SK-N-SH (cell line): ENCODE results near the gene ATP1A1. TPM values are rescaled to one million over a fixed set of nuclear protein-coding genes. Genes with fewer than 3 reads are reported as not detected.

Source experiments
- CTCF ChIA-PET: fragments of 300-600, 350-600 bp; formaldehyde crosslinking; extraction: SDS; loops from one replicate; lab custom pipeline; 2021; lab: Yijun Ruan, JAX
- POLR2A ChIA-PET: fragments of 350-600 bp; sonication (Branson Sonifier 250); formaldehyde crosslinking; extraction: SDS; loops from one replicate; lab custom pipeline; 2020; ENCODE audit warnings: antibody characterized with exemption, inconsistent platforms; lab: Yijun Ruan, JAX
- DNase-seq: peaks from one replicate; pipeline ENCODE4 v3.0.0; 2012
- H2AFZ ChIP-seq: fragments of 200-600 bp; sonication (generic); 2 replicates; pipeline ENCODE4 v1.8.1; 2016; ENCODE audit warnings: antibody characterized with exemption, mild to moderate bottlenecking, low read depth
- H3F3A ChIP-seq: fragments of 200-600 bp; sonication (generic); replicated peaks from 2 replicates; pipeline ENCODE3; 2016; ENCODE audit warnings: antibody characterized with exemption, mild to moderate bottlenecking; ENCODE audit not compliant: insufficient read depth
- H3K27ac ChIP-seq, 2 experiments: fragments of 200-500 bp in 1 of 2; fragments of 200-600 bp in 1 of 2; sonication (Bioruptor generic) in 1 of 2; sonication (generic), shearing (Covaris generic) in 1 of 2; 2 replicates each; pipeline versions ENCODE4 v1.5.1 to v1.6.1; 2014 to 2016; ENCODE audit warnings: low read depth in 2 of 2, inconsistent platforms in 1 of 2, low read length in 1 of 2, mild to moderate bottlenecking in 1 of 2, mixed read lengths in 1 of 2
- H3K27me3 ChIP-seq: fragments of 200-600 bp; sonication (generic), shearing (Covaris generic); 2 replicates; pipeline ENCODE4 v1.6.1; 2016; ENCODE audit warnings: mixed run types; ENCODE audit not compliant: insufficient read depth
- H3K36me3 ChIP-seq, 2 experiments: fragments of 200-500 bp in 1 of 2; fragments of 200-600 bp in 1 of 2; sonication (Bioruptor generic) in 1 of 2; sonication (generic) in 1 of 2; replicated peaks in 1 of 2; 2 replicates each; pipeline versions ENCODE3 to v1.5.1; 2014 to 2016; ENCODE audit warnings: low read length in 1 of 2, mild to moderate bottlenecking in 1 of 2; ENCODE audit not compliant: insufficient read depth in 2 of 2, control insufficient read depth in 1 of 2
- H3K4me1 ChIP-seq, 2 experiments: fragments of 200-500 bp in 1 of 2; fragments of 200-600 bp in 1 of 2; sonication (Bioruptor generic) in 1 of 2; sonication (generic), shearing (Covaris generic) in 1 of 2; 2 replicates each; pipeline versions ENCODE4 v1.5.1 to v1.6.1; 2014 to 2016; ENCODE audit warnings: low read depth in 1 of 2, low read length in 1 of 2, mixed run types in 1 of 2; ENCODE audit not compliant: insufficient read depth in 2 of 2, control insufficient read depth in 1 of 2
- H3K4me2 ChIP-seq: fragments of 200-600 bp; sonication (generic), shearing (Covaris generic); 2 replicates; pipeline ENCODE4 v1.6.1; 2017; ENCODE audit warnings: mixed run types
- H3K4me3 ChIP-seq, 2 experiments: fragments of 200-500 bp in 1 of 2; fragments of 200-600 bp in 1 of 2; sonication (Bioruptor generic) in 1 of 2; sonication (generic), shearing (Covaris generic) in 1 of 2; 2 replicates each; pipeline versions ENCODE4 v1.5.1 to v1.8.1; 2014 to 2016; ENCODE audit warnings: low read depth in 2 of 2, inconsistent platforms in 1 of 2, low read length in 1 of 2, mild to moderate bottlenecking in 1 of 2, mixed read lengths in 1 of 2, moderate library complexity in 1 of 2
- H3K79me2 ChIP-seq: fragments of 200-600 bp; sonication (generic); 2 replicates; pipeline ENCODE4 v1.8.1; 2017; ENCODE audit warnings: mild to moderate bottlenecking; ENCODE audit not compliant: insufficient read depth
- H3K9ac ChIP-seq: fragments of 200-600 bp; sonication (generic); 2 replicates; pipeline ENCODE4 v1.6.1; 2017; ENCODE audit warnings: mixed run types
- H3K9me2 ChIP-seq: fragments of 200-600 bp; sonication (generic); 2 replicates; pipeline ENCODE4 v1.6.1; 2017; ENCODE audit warnings: mixed run types
- H3K9me3 ChIP-seq: fragments of 200-600 bp; sonication (generic); 2 replicates; pipeline ENCODE4 v1.6.1; 2017; ENCODE audit warnings: mixed run types, mild to moderate bottlenecking, moderate library complexity
- H4K20me1 ChIP-seq: fragments of 200-600 bp; sonication (generic); 2 replicates; pipeline ENCODE4 v1.6.1; 2017; ENCODE audit warnings: mild to moderate bottlenecking, mixed run types; ENCODE audit not compliant: insufficient read depth
- CHD2 ChIP-seq: fragments of 150-350 bp; IDR thresholded peaks from 2 replicates; pipeline ENCODE4 v1.6.1; 2018; ENCODE audit warnings: low read length; ENCODE audit not compliant: partially characterized antibody
- EP300 ChIP-seq, 2 experiments: IDR thresholded peaks; 2 replicates each; pipeline versions ENCODE4 v1.4.0 to v1.6.1; 2012; ENCODE audit warnings: borderline replicate concordance in 1 of 2, low read depth in 1 of 2, low read length in 1 of 2
- EZH2phosphoT487 ChIP-seq: fragments of 200-600 bp; sonication (generic); IDR thresholded peaks from 2 replicates; pipeline ENCODE4 v1.6.1; 2017; ENCODE audit warnings: low read depth, mixed run types, mild to moderate bottlenecking, antibody characterized with exemption, moderate library complexity, borderline replicate concordance
- FOSL2 ChIP-seq: IDR thresholded peaks from 2 replicates; pipeline ENCODE4 v1.4.0; 2012; ENCODE audit warnings: low read depth, mild to moderate bottlenecking, moderate library complexity, borderline replicate concordance
- FOXM1 ChIP-seq: IDR thresholded peaks from 2 replicates; pipeline ENCODE4 v1.4.0; 2012; ENCODE audit warnings: low read depth, mild to moderate bottlenecking
- MXI1 ChIP-seq: IDR thresholded peaks from 2 replicates; pipeline ENCODE4 v1.6.1; 2012; ENCODE audit warnings: mild to moderate bottlenecking, low read depth, low read length, improper control_type of control experiment
- NRF1 ChIP-seq: IDR thresholded peaks from 2 replicates; pipeline ENCODE4 v1.6.1; 2012; ENCODE audit warnings: low read depth, mild to moderate bottlenecking, low read length
- POLR2AphosphoS5 ChIP-seq: IDR thresholded peaks from 2 replicates; pipeline ENCODE4 v1.6.1; 2012; ENCODE audit warnings: low read depth, low read length
- RAD21 ChIP-seq: IDR thresholded peaks from 2 replicates; pipeline ENCODE4 v1.6.1; 2012; ENCODE audit warnings: mild to moderate bottlenecking, low read length
- RFX5 ChIP-seq: IDR thresholded peaks from 2 replicates; pipeline ENCODE4 v1.6.1; 2012; ENCODE audit warnings: mild to moderate bottlenecking, improper control_type of control experiment, low read length
- RXRA ChIP-seq: IDR thresholded peaks from 2 replicates; pipeline ENCODE4 v1.4.0; 2012; ENCODE audit warnings: low read depth, mild to moderate bottlenecking, borderline replicate concordance
- SMC3 ChIP-seq: IDR thresholded peaks from 2 replicates; pipeline ENCODE4 v1.6.1; 2012; ENCODE audit warnings: low read depth, low read length, improper control_type of control experiment
- TAF1 ChIP-seq: IDR thresholded peaks from 2 replicates; pipeline ENCODE4 v1.6.1; 2012; ENCODE audit warnings: low read depth, mild to moderate bottlenecking, low read length, moderate library complexity, borderline replicate concordance
- TCF12 ChIP-seq: IDR thresholded peaks from 2 replicates; pipeline ENCODE4 v1.4.0; 2012
- TEAD4 ChIP-seq: IDR thresholded peaks from 2 replicates; pipeline ENCODE4 v1.4.0; 2012; ENCODE audit warnings: mild to moderate bottlenecking, borderline replicate concordance; ENCODE audit not compliant: insufficient read depth
- WGBS: methylation state at CpG from one replicate; pipeline ENCODE4 v1.1.6; 2017; ENCODE audit warnings: low lambda C conversion rate; 5-methylcytosine and 5-hydroxymethylcytosine counted together
- polyA plus RNA-seq, 3 experiments: library from polyadenylated mRNA; depleted of rRNA; stranded (reverse); fragments of >200 nt; gene quantifications; 2 replicates each; pipeline ENCODE4 v1.2.3, GENCODE V29; 2012
- TF ChIP-seq, protein P1 (sequence below): IDR thresholded peaks from 2 replicates; pipeline ENCODE4 v1.4.0; 2012; ENCODE audit warnings: low read depth, borderline replicate concordance
- TF ChIP-seq, protein P2 (sequence below): IDR thresholded peaks from 2 replicates; pipeline ENCODE4 v1.4.0; 2012; ENCODE audit warnings: low read depth
- TF ChIP-seq, protein P3 (sequence below): fragments of 150-350 bp; IDR thresholded peaks from 2 replicates; pipeline ENCODE4 v1.6.1; 2016; ENCODE audit warnings: mild to moderate bottlenecking, low read depth, low read length
- TF ChIP-seq, protein P4 (sequence below): fragments of 200-600 bp; sonication (generic); IDR thresholded peaks from 2 replicates; pipeline ENCODE4 v1.6.1; 2017; ENCODE audit warnings: antibody characterized with exemption, mild to moderate bottlenecking, moderate library complexity

The ATP1A1 gene
- polyA plus RNA-seq, 1 of the 3 experiments (the other 2 are of a cell fraction): 233 TPM

DNA sequence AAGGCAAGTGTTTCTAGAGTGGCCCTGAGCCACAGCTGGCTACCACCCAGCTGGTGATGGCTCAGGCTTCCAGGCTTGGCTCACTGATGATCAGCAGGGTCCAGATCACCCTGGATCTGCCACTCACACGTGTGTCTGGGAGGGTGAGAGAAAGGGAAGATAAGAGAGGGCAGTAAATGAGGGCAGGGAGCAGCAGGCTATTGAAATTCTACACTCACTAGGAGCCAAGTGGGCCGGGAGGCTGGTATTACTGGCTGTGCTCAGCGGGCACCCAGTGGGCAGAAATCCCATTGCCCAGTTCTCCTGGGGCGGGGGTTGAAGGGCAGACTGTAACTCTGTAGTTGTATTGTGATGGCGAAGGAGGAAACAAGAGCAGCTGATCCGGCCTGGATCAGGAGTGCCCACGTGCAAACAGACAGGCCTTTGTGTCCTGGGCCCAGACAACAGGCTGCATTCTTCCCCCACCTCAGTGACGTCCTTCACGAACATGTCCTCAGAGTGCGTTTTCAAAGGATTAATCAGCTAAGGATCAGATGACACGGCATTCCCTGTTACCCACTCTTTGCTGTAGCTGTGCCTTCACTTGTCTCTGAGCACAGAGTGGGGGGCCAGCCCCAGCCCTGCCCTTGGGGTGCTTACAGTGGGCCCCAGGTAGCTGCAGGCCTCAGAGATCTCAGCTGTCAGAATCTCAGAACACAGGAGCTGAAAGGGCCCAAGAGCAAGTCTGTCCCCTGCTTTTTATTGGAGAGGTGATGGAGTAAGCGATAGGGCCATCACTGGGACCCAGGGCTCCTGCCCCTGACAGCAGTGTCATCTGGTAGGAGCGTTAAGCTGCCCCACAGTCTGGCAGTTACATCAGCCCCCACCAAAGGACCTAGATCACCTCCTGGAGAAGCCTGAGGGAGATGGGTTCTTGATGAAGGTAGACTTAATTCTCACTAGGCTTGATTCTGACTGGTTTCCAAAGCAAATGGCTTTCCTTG, 60.5 kb downstream of the ATP1A1 start:
- Histone ChIP-seq H3K27ac (no peak overlapping the region), H3K4me3 (no peak overlapping the region), H2AFZ (no peak overlapping the region), H3K9me3 (no peaks in the 10 kb centered on the region), H3K4me1 (peaks cover 0 to 10% of the 10 kb centered on the region in 2 experiments; a peak in 1 of 4 replicates), H3K4me2 (no peak overlapping the region), H4K20me1 (no peaks in the 10 kb centered on the region), H3K36me3 (no peaks in the 10 kb centered on the region), H3K27me3 (no peaks in the 10 kb centered on the region), H3K9ac (no peak overlapping the region), H3F3A (peaks cover 4% of the 10 kb centered on the region), H3K9me2 (no peaks in the 10 kb centered on the region), H3K79me2 (no peaks in the 10 kb centered on the region)
- TF ChIP-seq, protein P1, sequence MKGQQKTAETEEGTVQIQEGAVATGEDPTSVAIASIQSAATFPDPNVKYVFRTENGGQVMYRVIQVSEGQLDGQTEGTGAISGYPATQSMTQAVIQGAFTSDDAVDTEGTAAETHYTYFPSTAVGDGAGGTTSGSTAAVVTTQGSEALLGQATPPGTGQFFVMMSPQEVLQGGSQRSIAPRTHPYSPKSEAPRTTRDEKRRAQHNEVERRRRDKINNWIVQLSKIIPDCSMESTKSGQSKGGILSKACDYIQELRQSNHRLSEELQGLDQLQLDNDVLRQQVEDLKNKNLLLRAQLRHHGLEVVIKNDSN: no peak
- TF ChIP-seq SMC3 (no peak), EP300 (IDR thresholded peaks at IDR 0.05; ENCODE audit: borderline replicate concordance in 1 of 2, low read depth in 1 of 2, low read length in 1 of 2) (no peak), RAD21 (no peak), NRF1 (no peak), RXRA (no peak), TCF12 (no peak), FOSL2 (no peak), CHD2 (no peak), RFX5 (no peak)
- TF ChIP-seq, protein P2, sequence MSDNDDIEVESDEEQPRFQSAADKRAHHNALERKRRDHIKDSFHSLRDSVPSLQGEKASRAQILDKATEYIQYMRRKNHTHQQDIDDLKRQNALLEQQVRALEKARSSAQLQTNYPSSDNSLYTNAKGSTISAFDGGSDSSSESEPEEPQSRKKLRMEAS: no peak
- TF ChIP-seq, protein P3, sequence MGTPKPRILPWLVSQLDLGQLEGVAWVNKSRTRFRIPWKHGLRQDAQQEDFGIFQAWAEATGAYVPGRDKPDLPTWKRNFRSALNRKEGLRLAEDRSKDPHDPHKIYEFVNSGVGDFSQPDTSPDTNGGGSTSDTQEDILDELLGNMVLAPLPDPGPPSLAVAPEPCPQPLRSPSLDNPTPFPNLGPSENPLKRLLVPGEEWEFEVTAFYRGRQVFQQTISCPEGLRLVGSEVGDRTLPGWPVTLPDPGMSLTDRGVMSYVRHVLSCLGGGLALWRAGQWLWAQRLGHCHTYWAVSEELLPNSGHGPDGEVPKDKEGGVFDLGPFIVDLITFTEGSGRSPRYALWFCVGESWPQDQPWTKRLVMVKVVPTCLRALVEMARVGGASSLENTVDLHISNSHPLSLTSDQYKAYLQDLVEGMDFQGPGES: no peak
- POLR2A ChIA-PET: no interaction called here
- no peak for DNase-seq
- WGBS: 54% methylated on average over 13 of the region's 13 CpGs
- CTCF ChIA-PET: interaction anchor here (1.3 to 1.4 kb wide), 3 partner anchors 52 to 294 kb away, joined by 3 to 7 read pairs (median 4); no protein-coding TSS in a partner anchor

DNA sequence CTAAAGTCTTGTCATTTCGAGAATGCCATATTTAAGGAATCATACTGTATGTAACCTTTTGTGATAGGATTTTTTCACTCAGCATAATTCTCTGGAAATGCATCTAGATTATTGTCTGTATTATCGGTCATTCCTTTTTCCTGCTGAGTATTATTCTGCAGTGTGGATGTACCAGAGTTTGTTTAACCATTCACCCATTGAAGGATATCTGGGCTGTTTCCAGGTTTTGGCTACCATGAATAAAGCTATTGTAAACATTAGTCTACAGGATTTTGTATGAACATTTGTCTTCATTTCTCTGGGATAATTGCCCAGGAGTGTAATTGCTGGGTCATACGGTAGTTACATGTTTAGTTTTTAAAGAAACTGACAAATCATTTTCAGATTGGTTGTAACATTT, 61.8 kb downstream of the ATP1A1 start:
- no peaks in the 10 kb centered on the region for H3K9me3 ChIP-seq

More for the DNA sequence above, 61.8 kb downstream of the ATP1A1 start:
- POLR2A ChIA-PET: no interaction called here
- H3K4me2 ChIP-seq: no peak overlapping the region
- no peaks in the 10 kb centered on the region for H3K36me3 ChIP-seq
- H3K27ac ChIP-seq: no peak overlapping the region
- H3F3A ChIP-seq: peaks cover 4% of the 10 kb centered on the region
- CTCF ChIA-PET: interaction anchor here (1.3 kb wide), 1 partner anchor 50 kb away, joined by 3 read pairs; no protein-coding TSS in a partner anchor
- H3K4me1 ChIP-seq: peaks cover 0 to 10% of the 10 kb centered on the region in 2 experiments; a peak in 1 of 4 replicates
- H4K20me1 ChIP-seq: no peaks in the 10 kb centered on the region
- WGBS: 77% methylated on average over 3 of the region's 3 CpGs
- TF ChIP-seq TCF12: no peak
- TF ChIP-seq, protein P4, sequence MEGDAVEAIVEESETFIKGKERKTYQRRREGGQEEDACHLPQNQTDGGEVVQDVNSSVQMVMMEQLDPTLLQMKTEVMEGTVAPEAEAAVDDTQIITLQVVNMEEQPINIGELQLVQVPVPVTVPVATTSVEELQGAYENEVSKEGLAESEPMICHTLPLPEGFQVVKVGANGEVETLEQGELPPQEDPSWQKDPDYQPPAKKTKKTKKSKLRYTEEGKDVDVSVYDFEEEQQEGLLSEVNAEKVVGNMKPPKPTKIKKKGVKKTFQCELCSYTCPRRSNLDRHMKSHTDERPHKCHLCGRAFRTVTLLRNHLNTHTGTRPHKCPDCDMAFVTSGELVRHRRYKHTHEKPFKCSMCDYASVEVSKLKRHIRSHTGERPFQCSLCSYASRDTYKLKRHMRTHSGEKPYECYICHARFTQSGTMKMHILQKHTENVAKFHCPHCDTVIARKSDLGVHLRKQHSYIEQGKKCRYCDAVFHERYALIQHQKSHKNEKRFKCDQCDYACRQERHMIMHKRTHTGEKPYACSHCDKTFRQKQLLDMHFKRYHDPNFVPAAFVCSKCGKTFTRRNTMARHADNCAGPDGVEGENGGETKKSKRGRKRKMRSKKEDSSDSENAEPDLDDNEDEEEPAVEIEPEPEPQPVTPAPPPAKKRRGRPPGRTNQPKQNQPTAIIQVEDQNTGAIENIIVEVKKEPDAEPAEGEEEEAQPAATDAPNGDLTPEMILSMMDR: no peak
- no peak for TF ChIP-seq MXI1
- TF ChIP-seq TAF1: no peak
- TF ChIP-seq EZH2phosphoT487: no peak
- TF ChIP-seq, protein P2: no peak
- TF ChIP-seq TEAD4: no peak
- no peak for TF ChIP-seq CHD2
- no peak for TF ChIP-seq FOXM1
- TF ChIP-seq, protein P3: no peak
- TF ChIP-seq NRF1: no peak
- no peak for TF ChIP-seq POLR2AphosphoS5
- TF ChIP-seq, all 33 proteins: peak for 0
- Histone ChIP-seq H3K27me3 (no peaks in the 10 kb centered on the region), H2AFZ (no peak overlapping the region), H3K79me2 (no peaks in the 10 kb centered on the region), H3K9me2 (no peaks in the 10 kb centered on the region), H3K4me3 (no peak overlapping the region), H3K9ac (no peak overlapping the region)
- no peak for DNase-seq
